ENCODE results near the gene SRCIN1.

Gene SRCIN1

GRCh38 chr17:38511150-38512108 lies 94.3 kb downstream of the SRCIN1 start:
- no peak for TF ChIP-seq CTCF (IDR thresholded peaks at IDR 0.05; ENCODE audit: low read depth, low read length, missing control alignments)
- no peak overlapping the region for H3K4me3 ChIP-seq (ENCODE audit: low read depth, low read length)
- DNase-seq (ENCODE audit: low read depth): no peak
- in situ Hi-C loops (cut with HindIII; ENCODE audit: low sequenced_read_pairs): no loop called here

GRCh38 chr17:38510421-38511149 lies 95.2 kb downstream of the SRCIN1 start:
- in situ Hi-C loops (cut with HindIII; ENCODE audit: low sequenced_read_pairs): no loop called here
- DNase-seq (ENCODE audit: low read depth): no peak
- no peak for TF ChIP-seq CTCF (IDR thresholded peaks at IDR 0.05; ENCODE audit: low read depth, low read length, missing control alignments)
- no peak overlapping the region for H3K4me3 ChIP-seq (ENCODE audit: low read depth, low read length)

GRCh38 chr17:38509772-38510420 lies 95.9 kb downstream of the SRCIN1 start:
- DNase-seq (ENCODE audit: low read depth): no peak
- peak overlapping the region; percentile 19 for H3K4me3 ChIP-seq (ENCODE audit: low read depth, low read length)
- no peak for TF ChIP-seq CTCF (IDR thresholded peaks at IDR 0.05; ENCODE audit: low read depth, low read length, missing control alignments)
- in situ Hi-C loops (cut with HindIII; ENCODE audit: low sequenced_read_pairs): no loop called here

GRCh38 chr17:38508954-38509771 lies 96.6 kb downstream of the SRCIN1 start:
- DNase-seq (ENCODE audit: low read depth): peak; percentile 75
- peak; percentile 87 for TF ChIP-seq CTCF (IDR thresholded peaks at IDR 0.05; ENCODE audit: low read depth, low read length, missing control alignments)
- H3K4me3 ChIP-seq (ENCODE audit: low read depth, low read length): peak overlapping the region; percentile 19
- in situ Hi-C loops (cut with HindIII; ENCODE audit: low sequenced_read_pairs): no loop called here

GRCh38 chr17:38508570-38508950 lies 97.2 kb downstream of the SRCIN1 start:
- in situ Hi-C loops (cut with HindIII; ENCODE audit: low sequenced_read_pairs): no loop called here
- H3K4me3 ChIP-seq (ENCODE audit: low read depth, low read length): no peak overlapping the region
- no peak for DNase-seq (ENCODE audit: low read depth)
- no peak for TF ChIP-seq CTCF (IDR thresholded peaks at IDR 0.05; ENCODE audit: low read depth, low read length, missing control alignments)

Measured in astrocyte of the cerebellum (primary cell).